Body of pancreas (tissue), 4 donors: Measurements from ENCODE around the gene TNS4. TPM values are rescaled to one million over a fixed set of nuclear protein-coding genes. Genes with fewer than 3 reads are reported as not detected.
A peak's percentile ranks its signal among the peaks of the same experiment; 100 is the strongest.

Experiments used
- ATAC-seq: fragments of 150-250 bp; one replicate; pipeline ENCODE4 v1.9.1; 2016
- DNase-seq, 4 donors: peaks; one replicate each; pipeline ENCODE4 v3.0.0-alpha.2; 2019
- H3K27ac ChIP-seq, 4 donors: fragments of 200-600 bp; sonication (generic); 1 replicate in 3 of 4; 2 replicates in 1 of 4; pipeline versions ENCODE4 v1.5.1 to v1.6.1; 2016 to 2019; ENCODE audit warnings: mild to moderate bottlenecking in 1 of 4, mixed read lengths in 1 of 4, moderate library complexity in 1 of 4
- H3K27me3 ChIP-seq, 2 donors: fragments of 200-600 bp; sonication (generic); one replicate each; pipeline ENCODE4 v1.6.0; 2016; ENCODE audit warnings: mild to moderate bottlenecking in 1 of 2
- H3K36me3 ChIP-seq, 2 donors: fragments of 200-600 bp; sonication (generic); replicated peaks in 1 of 2; 2 replicates each; pipeline ENCODE4 v1.5.1; 2016; ENCODE audit warnings: low read depth in 2 of 2; ENCODE audit not compliant: insufficient read depth in 1 of 2
- H3K4me1 ChIP-seq: fragments of 200-600 bp; sonication (generic); one replicate; pipeline ENCODE4 v1.6.0; 2016
- H3K4me3 ChIP-seq, 2 donors: fragments of 200-600 bp; sonication (generic); 1 replicate in 1 of 2; 2 replicates in 1 of 2; pipeline ENCODE4 v1.5.1; 2016 to 2019
- H3K9me3 ChIP-seq, 3 donors: fragments of 200-600 bp; sonication (generic); 1 replicate in 2 of 3; 2 replicates in 1 of 3; pipeline ENCODE4 v1.5.1; 2016
- POLR2A ChIP-seq, 3 donors: fragments of 450-650 bp; IDR thresholded peaks; one replicate each; pipeline ENCODE4 v1.6.1; 2016; ENCODE audit warnings: antibody characterized with exemption in 3 of 3, mild to moderate bottlenecking in 2 of 3
- WGBS, 2 donors: methylation state at CpG; one replicate each; pipeline ENCODE4 v1.1.5; 2017; 5-methylcytosine and 5-hydroxymethylcytosine counted together
- intact Hi-C: fragments of 100-400 bp; cut with DNase I; formaldehyde crosslinking; loops from one replicate; pipeline ENCODE4 v1.15.1; 2023
- total RNA-seq, 2 donors: library from RNA; depleted of rRNA; stranded (reverse); fragments of >200 nt; gene quantifications; one replicate each; pipeline ENCODE4 v1.1.0, GENCODE V29; 2016
- TF ChIP-seq, protein P1 (sequence below), 7 experiments: fragments of 450-650 bp in 4 of 7; fragments of 200-600 bp in 3 of 7; sonication (generic) in 3 of 7; IDR thresholded peaks; one replicate each; pipeline ENCODE4 v1.5.1; 2016 to 2019; ENCODE audit warnings: antibody characterized with exemption in 7 of 7

TNS4 gene
- total RNA-seq, 2 donors from 2014 or later, result not detected

DNA sequence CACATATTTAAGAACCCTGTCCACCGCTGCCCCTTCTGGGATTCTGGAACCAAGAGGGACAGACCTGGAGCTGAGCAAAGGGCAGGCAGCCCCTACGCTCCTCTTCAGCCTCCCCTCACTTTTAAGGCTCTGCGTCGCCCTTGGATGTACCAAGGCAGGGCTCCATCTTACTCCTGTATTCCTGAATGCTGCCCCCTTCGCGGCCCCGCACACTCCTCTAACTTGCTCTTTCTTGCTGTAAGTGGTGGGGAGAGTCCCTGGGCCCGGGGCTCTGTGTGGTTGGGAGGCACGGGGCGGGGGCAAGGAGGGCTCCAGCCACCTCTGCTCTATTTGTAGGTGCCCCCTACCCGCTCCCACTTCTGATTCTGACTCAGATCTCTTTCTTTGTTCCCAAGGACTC is 1.2 kb downstream of the TNS4 start:
- H3K4me3 ChIP-seq, result no peak overlapping the region

DNA sequence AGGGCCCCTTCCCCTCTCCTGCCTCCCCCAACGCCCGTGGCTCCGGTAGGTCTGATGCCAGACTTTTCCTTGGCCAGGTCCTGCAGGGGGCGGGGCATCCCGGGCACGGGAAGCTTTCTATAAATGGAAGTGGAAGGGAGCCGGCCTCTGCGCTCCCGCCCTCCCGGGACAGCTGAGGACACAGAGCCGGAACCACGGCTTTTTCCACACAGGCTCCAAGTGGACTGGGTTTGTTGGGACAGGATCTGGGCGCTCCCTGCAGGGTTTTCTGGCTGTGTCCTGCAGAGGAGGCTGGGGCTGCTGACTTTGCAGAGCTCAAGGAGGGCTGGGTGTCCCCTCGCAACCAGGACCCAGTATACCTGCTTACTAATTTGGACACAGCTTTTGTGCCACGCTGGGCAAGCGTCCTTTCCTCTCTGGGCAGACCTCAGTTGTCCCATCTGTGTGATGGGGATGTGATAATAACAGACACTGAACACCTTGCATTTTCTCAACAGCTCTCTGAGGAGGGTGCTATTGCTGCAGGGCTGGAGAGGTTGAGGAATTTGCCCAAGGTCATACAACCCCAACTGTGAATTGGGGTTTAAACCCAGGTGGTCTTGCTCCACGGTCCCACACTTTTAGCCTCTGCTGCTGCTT is 1.8 kb downstream of the TNS4 start:
- ATAC-seq (peak; percentile 96), DNase-seq (peak; percentile 85 to 93 (median 88))
- Histone ChIP-seq H3K4me3 (no peak overlapping the region), H3K36me3 (no peaks in the 10 kb centered on the region), H3K9me3 (no peaks in the 10 kb centered on the region), H3K4me1 (peaks cover 12% of the 10 kb centered on the region), H3K27me3 (no peaks in the 10 kb centered on the region), H3K27ac (peak overlapping the region in 3 of 4 donors; percentile 1 to 41 (median 38))
- intact Hi-C loops, result no loop called here
- TF ChIP-seq, protein P1, sequence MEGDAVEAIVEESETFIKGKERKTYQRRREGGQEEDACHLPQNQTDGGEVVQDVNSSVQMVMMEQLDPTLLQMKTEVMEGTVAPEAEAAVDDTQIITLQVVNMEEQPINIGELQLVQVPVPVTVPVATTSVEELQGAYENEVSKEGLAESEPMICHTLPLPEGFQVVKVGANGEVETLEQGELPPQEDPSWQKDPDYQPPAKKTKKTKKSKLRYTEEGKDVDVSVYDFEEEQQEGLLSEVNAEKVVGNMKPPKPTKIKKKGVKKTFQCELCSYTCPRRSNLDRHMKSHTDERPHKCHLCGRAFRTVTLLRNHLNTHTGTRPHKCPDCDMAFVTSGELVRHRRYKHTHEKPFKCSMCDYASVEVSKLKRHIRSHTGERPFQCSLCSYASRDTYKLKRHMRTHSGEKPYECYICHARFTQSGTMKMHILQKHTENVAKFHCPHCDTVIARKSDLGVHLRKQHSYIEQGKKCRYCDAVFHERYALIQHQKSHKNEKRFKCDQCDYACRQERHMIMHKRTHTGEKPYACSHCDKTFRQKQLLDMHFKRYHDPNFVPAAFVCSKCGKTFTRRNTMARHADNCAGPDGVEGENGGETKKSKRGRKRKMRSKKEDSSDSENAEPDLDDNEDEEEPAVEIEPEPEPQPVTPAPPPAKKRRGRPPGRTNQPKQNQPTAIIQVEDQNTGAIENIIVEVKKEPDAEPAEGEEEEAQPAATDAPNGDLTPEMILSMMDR (IDR thresholded peaks at IDR 0.05), result peak in 2 of 7 experiments; percentile 10 to 14
- TF ChIP-seq POLR2A (IDR thresholded peaks at IDR 0.05), result no peak
- 0 to 11% methylated on average over 1 to 17 of the region's 17 CpGs for WGBS, 2 donors

More for the DNA sequence above, 1.2 kb downstream of the TNS4 start:
- Histone ChIP-seq H3K27me3 (no peaks in the 10 kb centered on the region), H3K4me1 (peaks cover 12% of the 10 kb centered on the region), H3K27ac (no peak overlapping the region), H3K9me3 (no peaks in the 10 kb centered on the region), H3K36me3 (no peaks in the 10 kb centered on the region)
- TF ChIP-seq, protein P1 (IDR thresholded peaks at IDR 0.05), result no peak
- no peak for ATAC-seq
- WGBS, 2 donors, result 79 to 84% methylated on average over 11 of the region's 11 CpGs
- DNase-seq, result no peak
- intact Hi-C loops, result no loop called here

DNA sequence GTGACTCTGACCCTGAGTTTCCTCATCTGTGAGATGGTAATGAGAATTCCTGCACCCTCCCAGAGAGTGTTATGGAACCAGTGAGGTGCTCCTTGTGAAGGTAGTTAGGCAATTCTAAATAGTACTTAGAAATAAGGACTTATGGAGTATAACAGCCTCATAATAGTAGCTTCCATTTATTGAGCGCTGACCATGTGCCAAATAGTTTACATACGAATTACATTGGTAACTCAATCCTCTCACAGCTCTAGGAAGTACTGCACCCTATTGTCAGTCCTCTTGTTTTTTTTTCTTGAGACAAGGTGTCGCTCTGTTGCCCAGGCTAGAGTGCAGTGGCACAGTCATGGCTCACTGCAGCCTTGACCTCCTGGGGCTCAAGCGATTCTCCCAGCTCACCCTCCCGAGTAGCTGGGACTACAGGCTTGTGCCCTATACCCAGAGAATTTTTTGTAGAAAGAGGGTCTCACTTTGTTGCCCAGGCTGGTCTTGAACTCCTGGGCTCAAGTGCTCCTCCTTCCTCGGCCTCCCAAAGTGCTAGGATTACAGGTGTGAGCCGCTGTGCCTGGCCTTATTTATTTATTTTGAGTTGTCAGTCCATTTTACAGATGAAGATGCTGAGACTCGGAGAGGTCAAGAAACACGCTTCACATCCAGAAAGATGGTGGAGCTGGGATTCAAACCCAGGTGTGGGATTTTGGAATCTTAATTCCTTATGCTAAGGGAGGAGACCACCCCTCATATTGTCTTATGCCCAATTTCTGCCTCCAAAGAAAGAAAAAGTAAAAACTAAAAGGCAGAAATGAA is 2.9 kb downstream of the TNS4 start:
- intact Hi-C loops, result no loop called here
- H3K27me3 ChIP-seq, result no peaks in the 10 kb centered on the region
- H3K4me1 ChIP-seq, result peaks cover 12% of the 10 kb centered on the region
- no peak overlapping the region for H3K4me3 ChIP-seq
- H3K27ac ChIP-seq, result no peak overlapping the region
- no peaks in the 10 kb centered on the region for H3K9me3 ChIP-seq
- TF ChIP-seq POLR2A (IDR thresholded peaks at IDR 0.05), result no peak
- TF ChIP-seq, protein P1 (IDR thresholded peaks at IDR 0.05), result no peak
- WGBS, 2 donors, result 52 to 63% methylated on average over 9 of the region's 9 CpGs
- no peak for DNase-seq
- no peak for ATAC-seq
- H3K36me3 ChIP-seq, result no peaks in the 10 kb centered on the region

DNA sequence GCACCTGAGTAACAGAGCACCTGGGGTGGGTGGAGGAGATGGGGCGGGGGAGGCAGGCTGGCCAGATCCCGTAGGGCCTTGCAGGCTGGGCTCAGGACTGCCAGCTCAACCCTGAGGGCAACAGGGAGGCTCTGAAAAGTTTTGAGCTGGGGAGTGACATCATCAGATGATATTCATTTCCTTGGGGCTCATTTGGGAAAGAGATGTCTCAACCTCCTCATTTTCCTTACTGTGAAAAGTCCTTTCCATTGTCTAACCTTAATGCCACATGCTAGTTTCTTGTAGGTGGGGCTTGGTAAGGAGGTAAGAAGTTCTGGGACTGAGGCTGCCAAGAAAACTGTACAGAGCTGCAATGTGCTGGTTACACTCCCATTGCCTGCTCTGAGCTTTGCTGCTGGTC is 3.7 kb downstream of the TNS4 start:
- DNase-seq, result no peak
- H3K36me3 ChIP-seq, result no peaks in the 10 kb centered on the region
- TF ChIP-seq, protein P1 (IDR thresholded peaks at IDR 0.05), result no peak
- TF ChIP-seq POLR2A (IDR thresholded peaks at IDR 0.05), result no peak
- peaks cover 12% of the 10 kb centered on the region for H3K4me1 ChIP-seq
- H3K4me3 ChIP-seq, result no peak overlapping the region
- no peak overlapping the region for H3K27ac ChIP-seq
- no peak for ATAC-seq
- no peaks in the 10 kb centered on the region for H3K27me3 ChIP-seq
- intact Hi-C loops, result no loop called here
- no peaks in the 10 kb centered on the region for H3K9me3 ChIP-seq
- 63 to 79% methylated on average over 2 of the region's 2 CpGs for WGBS, 2 donors
